ENCODE results near the gene SMAD3. TPM values are rescaled to one million over a fixed set of nuclear protein-coding genes. Genes with fewer than 3 reads are reported as not detected.

The SMAD3 gene
- total and polyA plus RNA-seq, 4 donors = 4.0 to 12.2 (median 5.5) TPM

GRCh38 chr15:67130673-67131601, 65.5 kb downstream of the SMAD3 start:
- no peak overlapping the region for H3K27ac ChIP-seq (ENCODE audit: low read depth in 1 of 2, low read length in 2 of 2)
- WGBS = 83% methylated on average over 15 of the region's 15 CpGs
- no peaks in the 10 kb centered on the region for H3K36me3 ChIP-seq (ENCODE audit: control insufficient read depth in 4 of 4, insufficient read depth in 3 of 4, low read depth in 1 of 4, low read length in 3 of 4)
- DNase-seq (ENCODE audit: low spot score) = no peak
- TF ChIP-seq CTCF (IDR thresholded peaks at IDR 0.05; ENCODE audit: low read depth, low read length, missing input control) (no peak), FOXA2 (IDR thresholded peaks at IDR 0.05) (no peak), TAF1 (conservative IDR thresholded peaks at IDR 0.05) (no peak), YY1 (IDR thresholded peaks at IDR 0.05) (no peak), MAX (IDR thresholded peaks at IDR 0.05) (no peak), EGR1 (IDR thresholded peaks at IDR 0.05; ENCODE audit: low read depth in 2 of 2) (no peak), GABPA (IDR thresholded peaks at IDR 0.05 in 1 of 2, conservative IDR thresholded peaks at IDR 0.05 in 1 of 2) (no peak), SP1 (IDR thresholded peaks at IDR 0.05) (no peak)
- no peak overlapping the region for H3K9ac ChIP-seq (ENCODE audit: low read depth in 1 of 2, low read length in 2 of 2)
- H3K27me3 ChIP-seq (ENCODE audit: control insufficient read depth in 4 of 4, insufficient read depth in 4 of 4, low read length in 3 of 4) = no peaks in the 10 kb centered on the region
- no peak overlapping the region for H3K4me3 ChIP-seq (ENCODE audit: low read depth in 1 of 3, low read length in 3 of 3)
- peaks cover 18 to 59% (median 51%) of the 10 kb centered on the region in 4 donors for H3K4me1 ChIP-seq (ENCODE audit: control insufficient read depth in 4 of 4, insufficient read depth in 4 of 4, low read length in 3 of 4)
- no peaks in the 10 kb centered on the region for H3K9me3 ChIP-seq (ENCODE audit: control insufficient read depth in 4 of 4, low read length in 3 of 4)

- Histone ChIP-seq H3K4me3 (ENCODE audit: low read depth in 1 of 3, low read length in 3 of 3) (no peak overlapping the region), H3K27ac (ENCODE audit: low read depth in 1 of 2, low read length in 2 of 2) (no peak overlapping the region), H3K9ac (ENCODE audit: low read depth in 1 of 2, low read length in 2 of 2) (no peak overlapping the region), H3K36me3 (ENCODE audit: control insufficient read depth in 4 of 4, insufficient read depth in 3 of 4, low read depth in 1 of 4, low read length in 3 of 4) (no peaks in the 10 kb centered on the region), H3K9me3 (ENCODE audit: control insufficient read depth in 4 of 4, low read length in 3 of 4) (no peaks in the 10 kb centered on the region), H3K27me3 (ENCODE audit: control insufficient read depth in 4 of 4, insufficient read depth in 4 of 4, low read length in 3 of 4) (no peaks in the 10 kb centered on the region), H3K4me1 (ENCODE audit: control insufficient read depth in 4 of 4, insufficient read depth in 4 of 4, low read length in 3 of 4) (peaks cover 18 to 50% (median 38%) of the 10 kb centered on the region in 4 donors)
- no peak for DNase-seq (ENCODE audit: low spot score)
- WGBS = 84% methylated on average over 3 of the region's 3 CpGs
- no peak for TF ChIP-seq GABPA (IDR thresholded peaks at IDR 0.05 in 1 of 2, conservative IDR thresholded peaks at IDR 0.05 in 1 of 2)
- no peak for TF ChIP-seq EGR1 (IDR thresholded peaks at IDR 0.05; ENCODE audit: low read depth in 2 of 2)
- no peak for TF ChIP-seq REST (IDR thresholded peaks at IDR 0.05)
- TF ChIP-seq NR2F2 (IDR thresholded peaks at IDR 0.05) = no peak
- TF ChIP-seq HNF4G (IDR thresholded peaks at IDR 0.05) = no peak
- no peak for TF ChIP-seq SP1 (IDR thresholded peaks at IDR 0.05)
- no peak for TF ChIP-seq ATF3 (IDR thresholded peaks at IDR 0.05)
- no peak for TF ChIP-seq HNF4A (conservative IDR thresholded peaks at IDR 0.05)
- TF ChIP-seq ZBTB33 (IDR thresholded peaks at IDR 0.05) = no peak
- TF ChIP-seq MAX (IDR thresholded peaks at IDR 0.05) = no peak
- TF ChIP-seq FOXA2 (IDR thresholded peaks at IDR 0.05) = no peak
- TF ChIP-seq YY1 (IDR thresholded peaks at IDR 0.05) = no peak
- no peak for TF ChIP-seq FOXA1 (IDR thresholded peaks at IDR 0.05)
- TF ChIP-seq RXRA (IDR thresholded peaks at IDR 0.05) = no peak
- no peak for TF ChIP-seq JUND (IDR thresholded peaks at IDR 0.05)
- no peak for TF ChIP-seq TAF1 (conservative IDR thresholded peaks at IDR 0.05)
- TF ChIP-seq RAD21 (IDR thresholded peaks at IDR 0.05) = no peak
These were observed 66.9 kb downstream of the SMAD3 start for GRCh38 chr15:67132276-67132675.

All from liver (tissue), 9 donors.